Fibroblast of skin of scalp (primary cell): ENCODE data around the gene CCR8.
"Not testable (repeated sequence)": the region's sequence is repeated elsewhere in the genome, so short reads cannot be mapped to it uniquely, and the experiment has no call there.

Experiments used
- DNase-seq: peaks from one replicate; pipeline ENCODE4 v3.0.0-alpha.2; 2013

The CCR8 gene

DNA sequence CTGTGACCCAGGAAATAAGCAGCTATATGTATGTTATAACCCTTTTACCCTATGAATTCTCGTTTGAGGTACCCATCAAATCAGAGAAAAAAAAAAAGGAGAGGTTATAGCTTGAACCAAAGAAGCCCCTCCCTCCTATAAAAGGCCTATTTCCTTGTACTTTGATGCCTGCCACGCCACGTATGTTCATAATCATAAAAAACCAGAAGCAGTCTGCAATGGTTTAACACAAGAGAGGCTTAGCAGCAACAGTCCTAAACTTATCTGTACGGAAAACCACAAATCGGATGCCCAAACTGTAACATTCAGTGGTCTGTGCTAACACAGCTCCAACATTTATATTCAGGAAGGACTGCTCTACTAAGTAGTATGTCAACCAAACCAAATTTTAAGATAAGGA is 21.2 kb downstream of the CCR8 start:
- DNase-seq: no peak

DNA sequence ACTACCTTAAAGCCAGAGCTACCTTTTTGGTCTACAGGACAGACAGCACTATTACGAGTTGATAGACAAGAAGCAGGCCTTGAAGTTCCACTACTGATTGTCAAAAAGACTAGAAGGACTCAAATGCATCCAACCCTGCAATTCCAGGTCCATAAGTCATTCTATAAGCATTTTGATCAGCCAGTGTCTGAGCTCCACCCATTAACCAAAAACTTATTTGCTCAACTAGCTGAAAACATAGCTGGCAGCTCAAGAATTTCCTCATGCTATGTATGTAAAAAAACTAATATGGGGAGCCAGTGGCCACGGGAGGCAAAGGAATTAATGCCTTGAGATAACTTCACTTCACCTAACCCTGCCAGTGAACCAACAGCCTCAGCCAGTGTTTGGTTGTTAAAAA is 21.6 kb downstream of the CCR8 start:
- DNase-seq: not testable (repeated sequence)

DNA sequence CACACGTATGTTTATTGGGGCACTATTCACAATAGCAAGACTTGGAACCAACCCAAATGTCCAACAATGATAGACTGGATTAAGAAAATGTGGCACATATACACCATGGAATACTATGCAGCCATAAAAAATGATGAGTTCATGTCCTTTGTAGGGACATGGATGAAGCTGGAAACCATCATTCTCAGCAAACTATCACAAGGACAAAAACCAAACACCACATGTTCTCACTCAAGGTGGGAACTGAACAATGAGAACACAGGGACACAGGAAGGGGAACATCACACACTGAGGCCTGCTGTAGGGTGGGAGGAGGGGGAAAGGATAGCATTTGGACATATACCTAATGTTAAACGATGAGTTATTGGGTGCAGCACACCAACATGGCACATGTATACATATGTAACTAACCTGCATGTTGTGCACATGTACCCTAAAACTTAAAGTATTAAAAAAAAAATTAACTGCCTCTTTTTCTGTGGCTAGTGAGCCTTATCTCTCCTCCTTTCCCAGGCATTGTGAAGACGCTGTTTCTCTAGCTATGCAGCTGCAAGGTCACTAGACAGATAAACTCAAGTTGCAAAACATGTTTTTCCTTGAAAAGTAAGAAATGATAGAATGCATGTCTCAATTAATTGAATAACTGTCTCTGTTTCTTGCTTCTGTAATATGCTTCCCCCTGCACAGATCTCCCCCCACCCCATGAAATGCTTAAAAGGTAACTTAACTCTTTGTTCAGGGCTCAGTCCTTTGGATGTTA is 23.8 kb downstream of the CCR8 start:
- not testable (repeated sequence) for DNase-seq

DNA sequence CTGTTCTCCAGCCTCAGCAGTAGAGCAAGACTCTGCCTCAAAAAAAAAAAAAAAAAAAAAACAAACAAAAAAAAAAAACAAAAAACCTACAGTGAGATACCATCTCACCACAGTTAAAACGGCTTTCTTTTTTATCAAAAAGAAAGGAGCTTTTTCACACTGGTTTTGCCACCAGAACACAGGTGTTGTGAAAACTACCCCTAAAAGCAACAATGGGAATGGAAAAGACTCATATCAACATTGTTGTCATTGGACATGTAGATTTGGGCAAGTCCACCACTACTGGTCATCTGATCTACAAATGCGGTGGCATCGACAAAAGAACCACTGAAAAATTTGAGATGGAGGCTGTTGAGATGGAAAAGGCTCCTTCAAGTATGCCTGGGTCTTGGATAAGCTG is 28.8 kb downstream of the CCR8 start:
- no peak for DNase-seq

DNA sequence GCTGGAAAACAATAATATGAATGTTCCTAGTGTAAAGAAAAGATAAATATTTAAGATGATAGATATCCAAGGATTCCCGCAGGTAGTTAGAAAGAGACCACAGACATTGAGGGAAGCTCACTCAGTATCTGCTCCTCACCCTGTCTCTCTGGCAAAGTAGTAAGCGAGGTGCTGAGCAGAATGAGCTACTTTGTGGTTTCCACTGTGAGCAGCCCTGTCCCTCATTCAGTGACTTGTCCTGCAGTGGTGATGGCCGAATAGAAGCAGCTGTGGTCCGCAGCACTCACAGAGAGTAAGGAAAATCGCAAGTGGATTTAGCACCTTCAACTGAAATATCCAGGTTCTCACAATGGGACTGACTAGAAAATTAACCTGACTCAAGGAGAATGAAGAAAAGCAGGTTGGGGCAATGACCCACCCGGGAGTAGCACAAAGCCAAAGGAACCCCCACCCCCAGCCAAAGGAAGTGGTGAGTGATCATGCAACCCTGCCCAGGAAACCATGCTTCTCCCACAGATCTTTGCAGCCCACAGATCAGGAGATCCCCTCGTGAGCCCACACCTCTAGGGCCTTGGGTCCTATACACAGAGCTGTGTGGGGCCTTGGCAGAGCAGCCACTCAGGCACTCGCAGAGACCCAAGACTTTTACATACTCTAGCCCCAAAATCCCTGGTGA is 31.9 kb downstream of the CCR8 start:
- DNase-seq: no peak

DNA sequence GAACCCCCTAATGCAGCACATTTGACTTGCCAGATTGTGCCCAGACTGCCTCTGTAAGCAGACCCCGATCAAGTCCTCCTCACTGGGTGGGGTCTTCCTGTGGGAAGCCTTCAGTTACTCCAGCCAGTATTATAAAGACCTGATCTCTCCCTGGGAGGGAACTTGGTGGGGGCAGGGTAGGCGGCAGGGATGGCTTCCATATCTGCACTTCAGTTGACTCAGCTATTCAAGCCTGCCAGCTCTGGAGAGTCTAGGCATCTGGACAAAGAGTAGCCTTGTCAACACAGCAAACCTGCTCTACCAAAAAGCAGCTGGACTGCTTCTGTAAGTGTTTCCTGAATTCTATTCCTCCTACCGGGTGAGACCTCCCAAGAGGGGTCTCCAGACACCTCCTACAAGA is 32.7 kb downstream of the CCR8 start:
- DNase-seq: no peak

DNA sequence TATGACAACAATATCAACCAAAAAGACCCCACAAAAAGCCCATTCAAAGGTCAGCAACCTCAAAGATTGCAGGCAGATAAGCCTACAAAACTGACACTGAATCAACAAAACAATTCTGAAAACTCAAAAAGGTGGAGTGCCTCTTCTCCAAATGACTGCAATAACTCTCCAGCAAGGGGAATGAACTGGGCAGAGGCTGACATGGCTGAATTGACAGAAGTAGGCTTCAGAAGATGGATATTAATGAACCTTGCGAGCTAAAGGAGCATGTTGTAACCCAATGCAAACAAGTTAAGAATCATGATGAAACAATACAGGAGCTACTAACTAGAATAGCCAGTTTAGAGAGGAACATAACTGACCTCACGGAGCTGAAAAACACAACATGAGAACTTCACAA is 33.3 kb downstream of the CCR8 start:
- DNase-seq: no peak

DNA sequence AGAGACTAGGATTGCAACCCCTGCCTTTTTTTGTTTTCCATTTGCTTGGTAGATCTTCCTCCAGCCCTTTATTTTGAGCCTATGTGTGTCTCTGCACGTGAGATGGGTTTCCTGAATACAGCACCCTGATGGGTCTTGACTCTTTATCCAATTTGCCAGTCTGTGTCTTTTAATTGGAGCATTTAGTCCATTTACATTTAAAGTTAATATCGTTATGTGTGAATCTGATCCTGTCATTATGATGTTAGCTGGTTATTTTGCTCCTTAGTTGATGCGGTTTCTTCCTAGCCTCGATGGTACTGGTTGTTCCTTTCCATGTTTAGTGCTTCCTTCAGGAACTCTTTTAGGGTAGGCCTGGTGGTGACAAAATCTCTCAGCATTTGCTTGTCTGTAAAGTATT is 40.9 kb downstream of the CCR8 start:
- not testable (repeated sequence) for DNase-seq

DNA sequence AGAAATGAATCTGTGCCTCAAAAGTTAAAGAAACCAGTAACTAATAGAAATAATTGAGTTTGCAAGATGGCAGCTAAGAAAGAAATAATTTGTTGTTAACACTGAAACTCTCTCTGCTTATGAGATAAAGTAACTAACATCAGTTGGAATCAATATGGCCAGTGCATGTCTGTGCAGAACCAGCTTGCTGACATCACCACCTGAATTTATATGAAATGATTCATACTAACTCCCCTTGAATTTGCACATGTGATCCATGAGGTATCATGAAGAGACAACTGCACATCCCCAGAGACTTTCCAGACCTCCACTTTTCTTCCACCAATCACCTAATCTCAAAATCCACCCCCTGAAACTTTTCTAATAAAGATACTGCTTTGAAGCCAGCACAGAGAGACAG is 43.3 kb downstream of the CCR8 start:
- DNase-seq: no peak

DNA sequence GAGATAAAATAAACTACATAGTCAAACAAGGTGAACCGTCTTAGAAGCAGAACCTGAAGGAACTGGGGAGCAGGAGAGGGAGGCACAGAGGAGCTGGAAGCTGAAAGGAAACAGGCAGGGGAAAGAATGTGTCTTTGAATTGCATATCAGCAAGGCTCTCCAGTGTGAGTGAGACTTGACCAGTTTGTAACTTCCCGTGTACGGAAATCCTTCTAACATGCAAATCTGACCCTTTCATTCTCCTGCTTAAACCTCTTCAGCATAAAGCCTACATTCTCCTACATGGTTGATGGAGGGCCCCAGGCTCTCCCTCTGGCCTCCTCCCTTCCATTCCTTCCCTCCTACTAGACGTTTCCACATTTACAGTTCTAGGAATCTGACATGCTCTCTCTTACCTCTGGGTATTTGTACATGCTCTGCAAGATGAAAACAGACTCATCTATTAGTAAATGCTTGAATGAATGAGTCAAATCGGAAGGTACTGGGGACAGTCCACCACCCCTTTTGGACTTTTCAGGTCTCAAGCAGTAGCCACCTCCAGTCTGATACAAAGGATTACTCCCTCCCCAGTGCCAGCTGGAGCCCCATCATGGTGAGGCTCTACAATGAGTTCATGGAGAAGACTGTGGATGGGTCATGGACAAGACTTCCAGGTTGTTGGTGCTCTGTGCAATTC is 47.6 kb downstream of the CCR8 start:
- no peak for DNase-seq

DNA sequence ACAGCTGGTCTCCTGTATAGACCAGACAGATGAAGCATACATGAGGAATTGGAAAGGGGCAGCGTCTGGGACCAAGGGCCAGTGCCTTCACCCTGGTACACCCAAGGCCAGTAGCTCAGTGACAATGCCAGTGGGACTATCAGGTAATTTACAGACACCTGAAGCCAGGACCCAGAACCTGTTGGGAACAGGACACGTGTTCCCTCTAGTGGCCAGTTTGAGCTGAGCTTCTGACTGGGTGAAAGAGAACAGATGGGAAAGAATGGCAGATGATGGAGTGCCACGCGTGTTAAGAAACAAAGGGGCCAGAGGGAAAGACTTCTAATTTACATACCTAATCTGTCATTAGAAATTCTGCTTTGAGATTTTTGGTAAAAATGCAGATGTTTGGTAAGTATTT is 48.6 kb downstream of the CCR8 start:
- DNase-seq: peak; percentile 5

DNA sequence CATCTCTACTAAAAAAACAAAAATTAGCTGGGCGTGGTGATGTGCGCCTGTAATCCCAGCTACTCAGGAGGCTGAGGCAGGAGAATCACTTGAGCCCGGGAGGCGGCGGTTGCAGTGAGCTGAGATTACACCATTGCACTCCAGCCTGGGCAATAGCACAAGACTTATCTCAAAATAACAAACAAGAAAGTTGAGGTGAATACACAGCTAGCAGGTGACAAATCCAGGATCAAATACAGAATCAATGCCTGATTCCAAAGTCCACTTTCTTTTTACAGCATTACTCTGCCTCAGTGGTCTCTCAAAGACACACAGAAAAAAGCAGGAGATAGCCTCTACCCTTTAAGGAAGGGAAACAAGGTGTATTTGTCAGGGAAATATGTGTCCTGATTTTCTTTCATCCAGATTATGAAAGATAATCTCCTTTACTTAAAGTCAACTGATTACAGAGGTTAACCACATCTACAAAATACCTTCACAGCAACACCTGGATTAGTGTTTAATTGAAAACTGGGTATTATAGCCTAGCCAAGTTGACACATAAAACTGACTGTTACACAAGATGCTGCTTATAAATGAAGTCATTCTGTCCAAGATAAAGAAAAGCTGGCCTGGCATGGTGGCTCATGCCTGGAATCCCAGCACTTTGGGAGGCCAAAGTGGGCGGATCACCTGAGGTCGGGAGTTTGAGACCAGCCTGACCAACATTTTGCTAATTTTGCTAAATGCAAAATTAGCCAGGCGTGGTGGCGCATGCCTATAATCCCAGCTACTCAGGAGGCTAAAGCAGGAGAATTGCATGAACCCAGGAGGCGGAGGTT is 49.7 kb downstream of the CCR8 start:
- DNase-seq: no peak

DNA sequence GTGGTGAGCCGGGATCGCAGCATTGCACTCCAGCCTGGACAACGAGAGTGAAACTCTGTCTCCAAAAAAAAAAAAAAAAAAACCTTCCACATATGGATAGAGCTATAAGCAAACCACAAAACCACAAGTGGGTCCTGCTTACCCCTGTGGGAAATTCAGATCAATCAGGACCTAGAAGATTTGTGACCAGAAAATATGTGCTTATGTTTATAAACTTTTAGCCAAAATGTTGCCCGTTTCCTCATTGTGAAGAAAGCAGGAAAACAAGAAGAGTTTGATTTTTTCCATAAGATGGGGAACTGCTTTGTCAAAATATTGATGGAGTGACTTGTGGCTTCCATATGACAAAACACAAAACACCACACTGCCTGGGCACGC is 50.3 kb downstream of the CCR8 start:
- DNase-seq: no peak

DNA sequence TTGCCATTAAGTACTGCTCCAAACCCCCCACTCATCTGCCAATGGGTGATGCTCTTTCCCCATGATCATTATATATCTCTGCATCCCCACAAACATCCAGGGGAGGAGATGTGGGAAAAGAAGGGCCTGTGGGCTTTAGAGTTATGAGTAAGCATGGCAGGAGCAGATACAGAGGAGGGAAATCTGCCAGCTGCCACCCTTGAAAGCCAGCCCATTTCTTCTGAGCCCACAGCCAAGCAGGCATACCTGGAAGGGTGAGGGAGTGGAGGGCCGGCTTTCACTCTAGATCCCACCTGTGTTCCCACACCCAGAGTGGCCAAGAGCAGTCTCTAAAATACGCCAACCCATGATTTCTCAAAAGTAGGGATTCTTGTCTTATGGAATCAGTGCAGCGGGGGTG is 51.9 kb downstream of the CCR8 start:
- DNase-seq: no peak
